NOMO-1 treated with DMSO at 0.1 percent for 48 hours (cell line): Measurements from ENCODE around the gene ITGA4.

Experiments
- DNase-seq: peaks from one replicate; lab custom pipeline; 2025; ENCODE audit not compliant: unreplicated experiment; lab: John Stamatoyannopoulos, UW

ITGA4 gene

GRCh38 chr2:181570833-181571661 is 113.9 kb downstream of the ITGA4 start:
- DNase-seq, result peak; percentile 30

- peak; percentile 32 for DNase-seq
Measured at GRCh38 chr2:181573140-181573736, 116.1 kb downstream of the ITGA4 start.

GRCh38 chr2:181574321-181574720 is 117.1 kb downstream of the ITGA4 start:
- DNase-seq, result no peak

- DNase-seq, result no peak
Measured at GRCh38 chr2:181575024-181575649, 118.0 kb downstream of the ITGA4 start.

- peak; percentile 93 for DNase-seq
Measured at GRCh38 chr2:181575650-181576025, 118.5 kb downstream of the ITGA4 start.

GRCh38 chr2:181576431-181576830 is 119.2 kb downstream of the ITGA4 start:
- no peak for DNase-seq

- DNase-seq, result no peak
Measured at GRCh38 chr2:181578829-181579228, 121.6 kb downstream of the ITGA4 start.

- DNase-seq, result no peak
Measured at GRCh38 chr2:181581534-181581933, 124.3 kb downstream of the ITGA4 start.

- DNase-seq, result no peak
Measured at GRCh38 chr2:181585732-181586131, 128.5 kb downstream of the ITGA4 start.
